AG08396 (cell line): ENCODE data around the gene NAALADL1.

Source experiments
- DNase-seq: peaks from one replicate; pipeline ENCODE4 v3.0.0; 2012; ENCODE audit warnings: low spot score, mixed read lengths

NAALADL1 gene

DNA sequence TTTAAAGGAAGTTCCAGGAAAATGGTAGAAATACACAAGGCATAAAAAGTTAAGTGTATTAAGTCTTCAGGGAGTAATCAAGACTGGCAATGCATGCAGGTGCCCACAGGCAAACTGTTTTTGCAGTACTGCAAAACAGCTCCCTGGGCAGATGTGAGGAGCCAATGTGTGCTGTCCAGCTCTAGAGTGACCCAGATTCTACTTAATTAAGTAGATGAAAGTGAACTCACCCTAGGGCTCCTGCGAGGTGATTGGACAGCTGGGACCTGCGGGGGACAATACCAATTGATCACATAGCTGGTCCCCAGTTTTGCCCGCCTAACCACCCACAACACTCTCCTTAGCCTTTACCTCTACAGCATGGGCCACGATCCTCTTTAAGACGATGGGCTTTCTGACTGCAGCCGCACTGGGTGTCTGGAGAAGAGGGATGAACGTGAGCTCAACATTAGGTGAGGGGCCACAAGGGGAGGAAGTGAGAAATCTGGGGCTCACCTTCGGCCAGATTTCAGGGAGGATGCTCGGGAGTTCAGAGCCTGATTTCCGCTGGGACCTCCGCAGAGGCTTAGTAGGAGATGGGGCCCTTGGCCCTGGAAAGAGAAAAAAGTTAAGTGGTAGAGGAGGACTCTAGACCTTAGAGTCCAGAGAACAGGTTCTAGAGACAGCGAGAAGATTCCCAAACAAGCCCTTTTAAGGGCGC is 24.9 kb upstream of the NAALADL1 start:
- DNase-seq = no peak

DNA sequence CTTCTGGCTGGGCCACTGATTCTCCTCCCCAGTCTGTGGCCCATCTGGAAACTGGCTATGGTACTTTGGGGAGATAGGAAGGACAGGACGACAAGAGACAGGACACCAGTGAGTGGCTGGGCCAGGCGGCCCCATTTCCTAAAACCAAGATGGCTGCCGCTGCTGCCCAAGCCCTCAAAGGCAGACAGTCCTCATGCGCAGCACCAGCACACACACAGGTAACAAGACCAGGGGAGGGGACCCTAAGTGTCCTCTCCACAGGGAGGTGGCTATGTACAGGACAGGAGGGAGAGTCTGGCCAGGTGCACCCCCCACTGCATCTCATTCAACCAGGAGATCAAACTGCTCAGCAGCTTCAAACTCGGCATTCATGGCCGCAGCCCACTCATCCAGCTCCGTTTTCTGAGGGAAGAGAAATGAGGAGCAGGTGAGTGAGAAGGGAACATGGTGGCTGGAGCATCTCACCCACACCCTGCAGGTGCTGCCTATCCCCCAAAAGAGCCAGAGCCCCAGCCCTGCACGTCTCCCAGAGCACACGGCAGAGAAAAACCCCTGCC is 20.5 kb upstream of the NAALADL1 start:
- no peak for DNase-seq

DNA sequence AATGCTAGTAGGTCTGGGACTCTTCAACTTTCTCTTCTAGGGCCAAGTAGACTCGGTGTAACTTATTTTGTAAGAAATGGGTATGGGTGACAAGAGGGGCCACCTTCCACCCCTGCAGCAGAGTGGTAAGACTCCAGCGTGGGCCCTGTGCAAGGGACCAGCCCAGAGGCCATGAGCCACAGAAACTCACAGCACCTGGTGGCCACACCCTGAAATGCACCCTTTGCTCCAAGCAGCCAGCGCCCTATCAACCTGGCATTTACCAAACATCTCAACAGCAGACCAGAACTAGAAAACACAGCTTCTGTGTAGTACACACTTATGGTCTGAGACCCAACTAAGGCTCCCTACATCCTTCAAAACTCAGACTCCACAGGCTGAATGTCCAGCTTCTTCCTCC is 19.8 kb upstream of the NAALADL1 start:
- DNase-seq = peak; percentile 43

DNA sequence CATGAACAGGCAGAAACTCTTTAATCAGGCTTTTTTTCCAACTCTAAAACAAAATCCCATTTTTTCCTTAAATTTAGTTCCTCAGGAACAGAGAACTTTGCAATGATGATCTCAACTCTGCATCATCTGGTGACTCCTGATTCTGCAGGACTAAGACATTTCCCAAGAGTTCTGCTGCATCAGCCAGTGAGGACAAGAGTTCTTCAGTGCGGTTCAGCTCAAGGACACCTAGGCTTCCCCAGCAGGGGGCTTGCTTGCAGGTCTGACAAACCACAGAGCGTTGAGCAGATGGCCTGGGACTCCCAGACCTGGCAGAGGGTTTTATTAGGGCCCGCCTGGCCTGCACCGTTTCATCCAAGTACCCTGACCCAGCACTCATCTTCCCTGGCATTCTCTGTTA is 19.1 kb upstream of the NAALADL1 start:
- no peak for DNase-seq

DNA sequence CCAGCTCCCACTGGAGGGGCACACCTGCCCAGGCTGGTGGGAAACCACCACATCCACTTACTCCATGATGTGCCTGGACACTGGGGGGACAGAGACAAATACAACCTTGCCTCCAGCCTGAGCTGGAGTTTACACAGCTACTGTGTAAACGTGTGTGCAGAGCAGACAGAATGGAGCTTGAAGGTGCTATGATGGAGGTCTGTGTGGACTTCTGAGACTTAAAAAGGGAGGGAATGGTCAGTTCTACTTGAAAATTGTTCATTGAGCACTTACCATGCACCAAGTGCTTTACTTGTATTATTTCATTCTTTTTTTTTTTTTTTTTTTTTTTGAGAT is 14.2 kb upstream of the NAALADL1 start:
- no peak for DNase-seq

DNA sequence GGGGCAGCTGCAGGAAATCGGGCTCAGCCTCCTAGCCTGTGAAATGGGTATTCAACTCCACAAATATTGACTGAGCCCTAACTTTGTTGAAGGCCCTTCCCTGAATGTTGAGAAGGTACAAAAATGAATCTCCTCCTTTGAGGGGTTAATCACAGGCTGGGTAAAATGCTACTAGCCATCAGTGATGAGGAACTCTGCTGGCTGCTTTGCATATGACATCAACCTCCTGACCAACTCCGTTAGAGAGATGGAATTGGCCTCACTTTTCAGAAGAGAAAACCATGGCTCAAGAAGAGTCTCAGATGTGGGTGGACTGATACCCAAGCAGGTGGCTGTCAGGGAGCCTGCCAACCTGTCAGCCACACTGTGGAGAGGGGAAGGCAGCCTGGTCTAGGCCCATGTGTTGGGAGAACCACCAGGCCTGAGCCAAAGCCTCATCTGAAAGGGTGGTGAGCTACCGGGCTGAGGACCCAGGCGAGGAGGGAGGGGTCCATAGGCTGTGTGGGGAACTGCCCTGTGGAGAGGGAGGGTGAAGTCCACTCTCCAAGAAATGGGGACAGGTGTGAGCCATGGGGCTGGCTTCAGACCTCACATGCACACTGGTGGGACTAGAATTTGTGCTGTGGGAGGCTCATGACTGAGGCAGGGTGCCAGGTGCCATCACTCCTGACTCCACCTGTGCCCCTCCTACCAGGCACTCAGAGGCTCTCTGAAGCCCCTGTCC is 13.7 kb upstream of the NAALADL1 start:
- no peak for DNase-seq

DNA sequence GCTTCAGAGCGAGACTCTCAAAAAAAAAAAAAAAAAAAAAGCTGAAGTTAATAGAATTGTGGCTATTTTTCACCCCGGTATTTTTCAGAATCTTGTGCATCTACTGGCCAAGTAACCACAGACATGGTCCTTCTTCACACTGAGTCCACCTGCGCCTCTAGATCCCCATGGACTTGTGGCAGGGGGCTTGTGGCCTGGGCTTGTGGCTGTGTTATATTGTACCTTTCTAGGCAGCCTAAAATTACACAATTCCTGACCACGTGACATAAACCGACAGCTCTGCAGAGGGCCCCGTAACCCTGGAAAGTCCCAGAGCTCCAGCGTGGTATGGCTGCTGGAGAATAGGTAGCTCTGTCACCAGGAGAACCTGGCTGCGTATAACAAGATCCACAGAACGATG is 10.9 kb upstream of the NAALADL1 start:
- DNase-seq = no peak

DNA sequence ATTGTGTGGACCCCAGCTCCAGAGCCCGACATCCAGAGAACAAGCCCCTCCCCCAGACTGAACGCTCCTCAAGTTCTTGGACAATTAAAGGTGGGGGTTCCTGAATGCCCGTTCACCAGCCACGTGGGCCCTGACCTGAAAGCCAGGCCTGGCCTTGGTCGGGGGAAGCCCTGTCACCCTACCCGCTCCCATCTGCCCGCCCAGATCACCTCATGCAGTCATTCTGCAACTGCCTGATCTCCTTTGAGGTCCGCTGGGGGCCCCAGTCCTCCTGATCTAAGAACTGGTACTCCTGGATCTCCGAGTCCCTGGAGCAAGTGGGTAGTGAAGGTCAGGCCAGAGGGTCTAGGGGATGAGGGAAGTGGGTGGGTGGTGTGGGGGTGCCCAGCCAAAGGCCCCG is 9.1 kb upstream of the NAALADL1 start:
- no peak for DNase-seq

DNA sequence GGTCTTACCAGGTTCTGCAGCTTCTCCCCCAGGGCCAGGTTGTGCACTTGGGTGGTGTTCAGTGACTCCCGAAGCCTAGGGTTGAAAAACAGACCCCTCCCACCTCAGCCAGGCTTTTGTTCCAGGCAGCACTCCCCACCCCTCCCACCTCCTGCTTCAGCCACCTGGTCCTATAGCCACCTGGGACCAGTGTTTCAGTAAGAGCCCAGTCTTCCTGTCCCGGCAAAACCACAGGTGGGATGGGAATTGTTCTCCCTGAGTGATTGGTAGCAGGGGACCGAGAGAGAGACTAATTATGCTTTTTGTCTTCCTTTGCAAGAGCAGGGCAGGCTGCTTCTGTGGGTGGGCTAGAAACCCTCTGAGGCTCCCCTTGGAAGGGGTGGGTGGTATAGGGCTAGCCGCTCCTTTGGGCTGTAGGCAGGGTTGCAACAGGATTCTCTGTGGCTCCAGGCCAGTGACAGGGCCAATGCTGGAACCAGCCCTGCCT is 8.5 kb upstream of the NAALADL1 start:
- DNase-seq = no peak

DNA sequence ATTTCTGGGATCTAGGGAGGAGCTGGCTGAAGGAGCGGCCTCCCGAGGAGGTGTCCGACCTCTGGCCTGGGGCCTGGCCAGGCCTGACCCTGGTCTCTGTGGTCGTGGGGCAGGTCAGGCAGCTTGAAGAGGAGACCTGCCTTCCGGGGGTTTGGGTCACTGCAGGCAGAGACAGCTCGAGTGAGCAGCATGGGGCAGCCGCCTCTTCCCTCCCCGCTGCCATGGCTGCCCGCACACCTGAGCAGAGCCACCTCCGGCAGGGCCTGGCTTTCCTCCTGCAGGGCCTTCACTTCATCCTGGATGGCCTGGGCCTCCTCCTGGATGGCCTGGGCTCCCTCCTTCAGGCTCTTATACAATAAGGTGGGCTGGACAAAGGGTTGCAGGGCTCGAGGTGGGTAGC is 8.0 kb upstream of the NAALADL1 start:
- no peak for DNase-seq

DNA sequence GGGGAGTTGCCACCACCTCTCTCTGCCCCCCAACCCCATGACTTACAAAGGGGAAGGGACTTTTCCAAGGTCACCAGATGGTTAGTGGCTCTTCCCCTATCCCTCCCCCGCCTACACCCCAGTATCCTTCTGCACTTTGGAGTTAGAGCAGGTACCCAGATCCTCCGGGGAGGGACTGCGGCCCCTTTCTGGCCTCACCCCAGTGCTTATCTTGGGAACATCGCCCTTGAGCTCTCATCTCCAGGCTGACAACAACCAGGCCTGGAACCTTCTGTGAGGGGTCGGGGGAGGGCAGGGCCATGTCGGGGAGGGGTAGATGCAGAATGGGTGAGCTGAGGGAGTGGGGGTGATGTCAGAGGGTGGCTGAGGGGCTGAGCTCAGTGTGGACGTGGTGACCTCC is 7.5 kb upstream of the NAALADL1 start:
- DNase-seq = no peak

DNA sequence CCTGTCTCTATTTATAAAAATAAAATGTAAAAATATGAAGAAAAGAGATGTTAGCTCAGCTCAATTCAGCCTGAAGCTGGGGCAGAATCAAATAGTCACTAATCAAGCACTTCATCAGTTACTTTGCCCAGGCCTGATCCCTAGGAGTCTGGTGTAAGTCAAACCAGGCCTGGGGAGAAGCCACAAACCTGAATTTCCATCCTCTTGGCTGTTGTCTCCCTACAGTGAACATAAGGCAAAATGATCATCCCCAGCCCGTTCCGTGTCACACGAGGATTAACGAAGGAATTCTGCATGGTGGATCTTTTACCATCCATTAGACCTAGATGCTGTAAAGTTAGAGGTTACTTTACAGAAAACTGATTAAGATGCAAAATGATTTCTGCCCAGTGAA is 6.5 kb upstream of the NAALADL1 start:
- no peak for DNase-seq

DNA sequence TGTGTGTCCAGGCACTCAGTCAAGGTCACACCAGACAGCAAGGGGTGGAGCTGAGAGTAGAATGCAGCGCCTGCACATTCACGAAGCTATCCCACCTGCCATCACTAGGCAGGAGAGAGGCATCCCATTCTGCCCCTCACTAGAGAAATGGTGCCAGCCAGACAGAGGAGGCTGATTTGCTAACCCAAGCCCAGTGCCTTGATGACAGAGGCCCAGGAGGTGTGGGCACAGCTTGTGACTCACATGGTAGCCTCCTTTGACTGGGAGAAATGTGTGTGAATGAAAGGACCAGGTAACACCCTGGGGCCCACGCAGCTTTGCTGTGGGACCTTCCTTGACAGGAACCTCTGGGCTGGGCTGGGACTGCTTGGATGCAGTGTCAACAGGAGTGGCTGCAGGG is 5.2 kb upstream of the NAALADL1 start:
- no peak for DNase-seq

DNA sequence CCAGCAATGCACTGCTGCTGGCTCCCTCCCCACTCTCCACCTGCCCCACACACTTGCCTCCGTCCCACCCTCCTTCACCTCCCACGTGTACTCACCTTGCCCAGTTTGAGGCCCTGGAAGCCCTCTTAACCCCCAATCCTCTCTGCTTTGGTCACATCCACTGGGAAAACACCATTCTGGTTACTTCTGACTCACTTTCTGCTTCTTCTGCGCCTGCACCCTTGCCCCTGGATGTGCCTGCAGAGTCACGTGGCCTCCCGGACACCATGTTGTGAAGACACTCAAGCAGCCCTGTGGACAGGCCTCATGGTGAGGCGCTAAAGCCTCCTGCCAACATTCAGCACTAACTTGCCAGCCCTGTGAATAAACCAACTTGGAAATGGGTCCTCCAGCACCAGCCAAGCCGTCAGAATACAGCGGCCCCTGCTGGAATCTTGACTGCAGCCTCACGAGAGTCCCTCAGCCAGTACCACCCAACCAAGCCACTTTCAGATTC is 2.6 kb upstream of the NAALADL1 start:
- DNase-seq = no peak

DNA sequence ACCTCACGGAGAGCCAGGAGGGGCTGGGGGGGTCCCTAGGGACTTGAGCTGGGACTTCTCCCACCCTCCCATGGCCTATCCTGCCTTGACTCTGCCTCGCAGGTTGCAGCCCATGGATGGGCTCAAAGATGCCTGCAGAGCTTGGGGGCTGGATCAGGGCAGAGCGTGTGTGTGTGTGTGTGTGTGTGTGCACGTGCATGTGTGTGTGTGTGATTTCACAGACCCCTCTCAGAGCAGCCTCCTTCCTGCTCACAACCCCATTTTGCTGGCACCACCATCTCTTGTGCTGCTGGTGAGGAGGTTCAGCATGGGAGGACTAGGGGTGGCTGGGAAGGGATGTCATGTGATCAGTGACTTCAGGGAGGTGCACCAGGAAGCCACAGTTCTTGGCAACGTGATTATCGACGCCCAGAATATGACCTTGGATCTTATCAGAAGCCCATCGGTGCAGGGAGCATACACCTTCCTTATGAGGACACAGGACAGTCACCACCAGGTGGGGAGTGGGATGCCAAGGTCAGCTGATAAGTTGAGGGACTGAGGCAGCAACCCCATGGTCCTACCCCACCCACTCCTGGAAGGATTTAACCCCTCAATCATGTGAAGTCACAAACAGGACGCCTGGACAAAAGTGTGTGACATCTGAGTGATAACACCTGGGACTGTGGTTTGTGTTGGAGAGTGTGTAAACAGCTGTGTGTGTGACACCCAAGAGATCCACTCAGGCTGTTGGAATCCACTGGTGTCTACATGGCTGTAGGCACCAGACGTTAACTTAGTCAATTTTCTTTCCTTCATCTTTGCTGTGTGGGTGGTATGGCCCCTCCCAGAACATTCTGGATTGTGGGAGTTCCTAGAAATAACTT is 1.8 kb upstream of the NAALADL1 start:
- no peak for DNase-seq

DNA sequence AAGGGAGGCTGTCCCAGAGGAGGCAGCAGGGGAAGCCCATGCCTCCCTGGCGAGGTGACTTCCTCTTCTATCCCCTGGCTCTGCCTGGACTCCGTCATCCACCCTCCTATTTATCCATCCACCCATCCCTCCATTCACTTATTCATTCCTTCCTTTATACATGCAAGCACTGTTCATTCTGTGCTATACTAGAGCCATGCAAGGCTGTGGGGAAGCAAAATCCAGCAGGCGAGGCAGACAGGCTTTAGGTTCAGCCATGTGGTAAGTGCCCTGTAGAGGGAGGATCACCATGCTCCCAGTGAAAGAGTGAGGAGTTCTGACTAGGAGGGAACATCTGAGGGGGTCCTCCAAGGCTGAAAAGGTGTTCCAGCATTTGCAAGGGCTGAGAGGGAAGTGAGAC is 1.2 kb upstream of the NAALADL1 start:
- DNase-seq = no peak

DNA sequence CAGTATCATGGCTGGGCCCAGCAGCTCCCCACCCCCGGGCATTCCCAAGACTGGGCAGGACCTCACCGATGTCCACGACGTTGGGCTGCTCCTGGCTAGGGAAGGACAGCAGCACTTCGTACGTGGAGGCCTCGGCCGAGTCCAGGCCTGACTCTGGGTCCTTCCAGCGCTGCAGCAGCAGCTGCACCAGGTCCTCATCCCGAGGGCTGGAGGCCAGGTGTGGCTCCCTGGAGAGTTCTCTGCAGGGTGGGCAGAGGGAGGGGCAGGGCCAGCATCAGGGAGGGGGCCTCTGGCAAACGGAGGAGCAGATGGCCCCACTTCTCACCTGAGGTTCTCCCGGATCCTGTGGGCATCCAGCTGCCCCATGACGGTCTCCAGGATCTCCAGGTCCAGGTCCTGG is 341 bp downstream of the NAALADL1 start:
- no peak for DNase-seq

DNA sequence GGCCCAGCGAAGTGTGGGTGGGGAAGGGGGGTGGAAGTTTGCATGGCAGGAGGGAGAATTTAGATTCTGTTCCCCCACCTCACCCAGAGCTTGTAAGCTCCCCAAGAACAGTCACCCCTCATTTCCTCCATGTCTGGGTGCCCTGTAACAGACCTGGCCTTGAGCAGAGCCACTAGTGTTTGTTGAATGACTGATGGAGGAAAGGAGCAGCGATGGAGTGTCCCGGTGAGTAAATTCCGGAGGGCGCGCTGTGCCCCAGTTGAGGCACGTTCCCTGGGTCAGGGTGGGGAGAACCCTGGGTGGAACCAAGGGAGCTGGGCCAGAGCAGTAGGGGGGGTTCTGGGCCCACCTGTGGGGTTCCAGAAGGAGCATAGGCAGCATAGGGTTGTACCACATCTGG is 827 bp downstream of the NAALADL1 start:
- no peak for DNase-seq

DNA sequence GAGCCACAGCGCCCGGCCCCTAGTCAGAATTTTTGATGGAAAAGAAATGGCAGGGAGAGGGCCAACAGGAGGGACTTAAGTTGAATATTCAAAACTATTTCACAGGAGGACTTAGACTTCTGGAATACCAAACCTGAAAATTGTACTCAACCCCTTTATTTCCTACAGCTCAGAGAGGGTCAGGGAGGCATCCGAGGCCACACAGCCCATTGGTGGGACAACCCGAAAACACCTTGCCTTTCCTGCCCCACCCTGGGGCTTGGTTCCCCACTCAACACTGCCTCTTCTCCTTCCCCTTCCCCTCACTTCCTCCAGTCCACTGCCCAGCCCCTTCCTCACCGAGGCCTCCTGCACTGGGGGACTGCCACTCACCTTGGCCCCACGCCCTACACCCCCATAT is 1.4 kb downstream of the NAALADL1 start:
- DNase-seq = no peak

DNA sequence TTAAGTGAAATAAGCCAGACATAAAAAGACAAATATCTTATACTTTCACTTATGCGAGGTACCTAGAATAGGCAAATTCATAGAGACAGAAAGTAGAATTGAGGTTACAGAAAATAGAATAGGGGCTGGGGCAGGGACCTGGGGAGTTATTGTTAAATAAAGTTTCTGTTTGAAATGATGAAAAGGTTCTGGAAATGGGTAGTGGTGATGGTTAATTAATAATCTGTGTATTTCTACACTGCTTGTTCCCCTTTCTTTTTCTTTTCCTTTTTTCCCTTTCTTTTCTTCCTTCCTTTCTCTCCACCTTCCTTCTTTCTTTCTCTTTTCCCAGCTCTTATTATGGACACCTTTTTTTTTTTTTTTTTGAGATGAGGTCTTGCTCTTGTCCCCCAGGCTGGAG is 2.8 kb downstream of the NAALADL1 start:
- no peak for DNase-seq

DNA sequence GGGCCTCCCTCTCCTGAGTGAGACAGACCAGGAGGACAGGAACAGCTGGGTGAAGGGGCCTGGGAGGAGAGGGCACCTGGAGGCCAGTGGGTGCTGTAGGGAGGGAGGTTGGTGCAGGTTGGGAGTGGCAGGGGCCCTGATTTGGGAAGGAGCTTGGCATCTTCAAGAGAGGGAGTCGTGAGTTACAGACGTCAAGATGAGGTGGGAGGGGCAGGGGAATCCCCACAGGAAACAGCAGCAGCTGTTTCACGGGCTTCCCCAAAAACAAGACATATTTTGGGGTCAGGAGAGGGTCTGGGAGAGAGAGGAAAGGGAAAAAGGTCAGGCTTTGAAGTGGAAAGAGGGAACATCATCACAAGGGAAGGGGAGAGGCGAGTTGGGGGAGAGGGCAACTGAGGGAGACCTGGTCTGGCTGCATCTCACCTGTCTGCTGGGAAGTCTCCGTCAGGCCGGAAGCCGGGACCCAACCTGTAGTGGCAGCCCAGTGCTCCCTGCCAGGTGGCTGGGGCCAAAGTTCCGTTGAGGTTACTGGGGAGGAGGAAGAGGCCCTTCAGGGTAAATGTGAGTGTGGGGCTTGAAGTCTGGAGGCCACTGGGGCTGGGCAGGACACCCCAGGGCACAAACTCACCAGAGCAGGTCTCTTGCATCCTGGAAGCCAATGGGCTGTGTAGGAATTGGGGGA is 4.4 kb downstream of the NAALADL1 start:
- no peak for DNase-seq

DNA sequence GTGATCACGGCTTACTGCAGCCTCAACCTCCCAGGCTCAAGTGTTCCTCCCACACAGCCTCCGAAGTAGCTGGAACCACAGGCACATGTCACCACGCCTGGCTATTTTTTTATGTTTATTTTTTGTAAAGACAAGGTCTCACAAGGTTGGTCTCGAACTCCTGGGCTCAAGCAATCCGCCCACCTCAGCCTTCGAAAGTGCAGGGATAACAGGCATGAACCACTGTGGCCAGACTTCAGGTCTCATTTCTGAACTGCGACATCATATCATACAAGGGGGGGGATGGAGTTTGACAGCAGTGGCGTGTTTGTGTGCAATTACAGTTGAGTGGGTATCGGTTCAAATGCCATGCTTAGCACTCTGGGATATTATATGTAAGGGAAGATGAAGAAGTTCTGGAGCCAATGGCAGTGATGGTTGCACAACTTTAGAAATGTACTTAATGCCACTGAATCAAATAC is 6.9 kb downstream of the NAALADL1 start:
- DNase-seq = no peak
